HG02642 (cell line): ENCODE measurements around the gene HOXA9.

Experiments used
- ATAC-seq: cut with Tn5 transposase; IDR thresholded peaks from one replicate; pipeline ENCODE4 v1.9.1; 2021; ENCODE audit warnings: mild to moderate bottlenecking; ENCODE audit not compliant: unreplicated experiment, poor library complexity

Gene HOXA9

DNA sequence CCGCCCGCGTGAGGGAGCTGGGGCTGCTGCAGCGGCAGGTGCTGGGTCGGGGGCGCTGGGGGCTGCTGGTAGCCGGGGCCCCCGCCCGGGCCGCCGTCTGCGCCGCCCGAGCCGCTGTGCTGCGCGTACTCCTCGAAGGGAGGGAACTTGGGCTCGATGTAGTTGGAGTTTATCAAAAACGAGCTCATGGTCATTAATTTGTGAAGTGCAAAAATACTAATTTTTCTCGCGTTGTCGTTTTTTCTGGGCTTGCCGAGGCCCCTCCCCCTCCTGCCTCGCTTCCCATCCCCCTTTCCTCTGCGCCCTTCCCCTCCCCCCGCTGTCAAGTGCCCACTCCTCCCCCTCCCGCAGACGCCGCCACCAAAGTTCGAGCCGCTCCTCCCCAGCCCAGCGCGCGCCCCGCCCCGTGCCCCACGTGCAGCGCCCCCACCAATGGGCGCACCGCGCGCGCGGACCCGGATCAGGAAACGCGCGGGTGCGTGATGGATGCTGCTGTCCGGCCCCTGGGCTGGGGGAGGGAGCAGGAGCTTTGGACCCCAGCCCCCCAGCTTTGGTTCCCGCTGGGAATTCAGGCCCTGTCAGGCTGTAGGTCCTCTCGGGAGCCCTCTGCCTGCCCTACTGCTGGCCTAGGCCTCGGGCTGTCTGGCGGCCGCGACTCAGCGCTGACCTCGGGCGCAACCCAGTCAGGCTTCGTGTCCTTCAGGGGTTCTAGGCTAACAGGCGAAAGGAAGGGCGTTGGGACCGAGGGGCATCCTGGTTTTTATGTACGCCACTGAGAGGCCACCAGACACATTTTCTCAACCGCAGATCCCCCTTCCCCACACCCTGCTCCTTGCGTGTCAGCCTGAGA lies 34.6 kb downstream of the HOXA9 start, which contains the start of gene HOXA4:
TSS of gene HOXA4 (minus strand) at position 218 of the 850 bp plus-strand sequence. CDS start at position 194, 24 bp downstream.
- ATAC-seq: no peak

DNA sequence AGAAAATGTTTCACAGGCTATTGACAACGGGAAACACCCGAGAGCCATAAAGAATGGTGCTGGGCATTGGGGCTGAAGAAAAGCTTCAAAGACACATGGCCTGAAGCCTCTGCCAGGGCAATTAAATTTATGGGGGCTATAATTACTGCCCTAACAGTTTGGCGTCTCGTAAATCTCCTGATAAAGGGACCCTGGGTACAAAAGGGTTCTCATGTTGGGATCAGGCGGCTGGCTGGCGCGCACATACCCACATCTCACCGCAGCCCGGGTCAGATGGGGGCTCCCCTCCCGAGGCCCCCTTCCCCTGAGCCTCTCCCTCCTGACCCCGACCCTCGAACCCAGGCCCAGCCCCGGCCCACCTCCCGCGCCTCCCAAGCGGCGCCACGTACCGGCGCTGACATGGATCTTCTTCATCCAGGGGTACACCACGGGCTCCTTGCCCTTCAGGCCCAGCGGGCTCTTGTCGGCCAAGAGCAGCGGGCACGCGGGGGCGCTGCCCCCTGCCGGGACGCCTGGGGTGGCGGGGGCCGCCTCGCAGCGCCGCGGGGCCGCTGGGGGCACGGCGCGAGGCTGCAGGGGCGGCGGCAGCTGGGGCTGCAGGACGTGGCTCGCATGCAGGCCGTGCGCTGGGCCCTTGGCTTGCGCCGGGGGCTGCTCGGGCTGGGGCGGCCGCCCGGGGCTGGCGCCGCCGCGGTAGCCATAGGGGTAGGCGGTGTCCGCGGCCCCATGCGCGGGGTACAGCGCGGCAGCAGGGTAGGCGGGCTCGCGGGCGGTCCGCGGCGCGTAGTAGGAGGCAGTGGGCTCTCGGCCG lies 35.4 kb downstream of the HOXA9 start:
- ATAC-seq: no peak

- no peak for ATAC-seq
These were observed 36.3 kb downstream of the HOXA9 start for GRCh38 chr7:27128776-27129728.

DNA sequence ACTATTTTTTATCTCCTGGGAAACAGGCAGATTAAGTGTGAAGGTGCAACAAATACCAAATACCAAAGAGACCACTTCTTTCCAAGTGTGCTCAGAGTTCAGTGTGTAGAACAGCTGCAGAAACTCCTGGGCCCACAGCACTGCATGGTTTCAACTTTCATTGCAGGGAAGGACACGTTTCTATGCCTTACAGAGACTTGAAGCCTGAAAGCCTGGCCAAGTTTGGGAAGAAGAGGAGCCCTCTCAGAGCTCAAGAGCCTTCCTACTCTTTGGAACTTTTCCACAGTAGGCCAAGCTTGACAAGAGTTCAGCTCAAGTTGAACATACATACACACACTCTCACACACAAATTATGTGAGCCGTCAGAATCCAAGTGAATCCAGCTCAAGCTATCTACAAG lies 37.3 kb downstream of the HOXA9 start:
- ATAC-seq: no peak

- ATAC-seq: no peak
These were observed 38.6 kb downstream of the HOXA9 start for GRCh38 chr7:27126596-27127327.

- no peak for ATAC-seq
These were observed 39.3 kb downstream of the HOXA9 start for GRCh38 chr7:27125986-27126394.

GRCh38 chr7:27124902-27125689 lies 40.2 kb downstream of the HOXA9 start:
- no peak for ATAC-seq

GRCh38 chr7:27124096-27124901 lies 41.0 kb downstream of the HOXA9 start:
- no peak for ATAC-seq

GRCh38 chr7:27123477-27124053 lies 41.8 kb downstream of the HOXA9 start:
- no peak for ATAC-seq

- ATAC-seq: no peak
These were observed 42.3 kb downstream of the HOXA9 start for GRCh38 chr7:27123007-27123476.

- no peak for ATAC-seq
These were observed 43.0 kb downstream of the HOXA9 start for GRCh38 chr7:27122077-27122910.

DNA sequence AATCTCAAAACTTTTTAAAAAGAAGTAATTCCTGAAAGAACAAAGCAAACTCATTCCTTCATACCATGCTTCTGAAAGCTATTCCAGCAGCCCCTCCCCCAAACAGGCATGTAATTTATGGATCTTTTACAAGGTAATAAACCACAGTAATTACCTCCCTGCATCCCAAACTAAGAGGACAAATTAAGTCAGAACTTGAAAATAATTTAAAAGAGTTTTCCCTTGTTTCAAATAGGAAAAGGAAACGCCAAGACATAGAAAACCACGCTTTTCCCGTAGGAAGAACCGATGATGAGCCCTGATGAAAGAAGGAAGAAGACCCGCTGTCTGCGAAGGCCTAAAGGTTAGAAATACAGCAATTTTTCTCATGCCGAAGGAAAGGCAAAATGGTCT lies 43.7 kb downstream of the HOXA9 start:
- ATAC-seq: no peak

DNA sequence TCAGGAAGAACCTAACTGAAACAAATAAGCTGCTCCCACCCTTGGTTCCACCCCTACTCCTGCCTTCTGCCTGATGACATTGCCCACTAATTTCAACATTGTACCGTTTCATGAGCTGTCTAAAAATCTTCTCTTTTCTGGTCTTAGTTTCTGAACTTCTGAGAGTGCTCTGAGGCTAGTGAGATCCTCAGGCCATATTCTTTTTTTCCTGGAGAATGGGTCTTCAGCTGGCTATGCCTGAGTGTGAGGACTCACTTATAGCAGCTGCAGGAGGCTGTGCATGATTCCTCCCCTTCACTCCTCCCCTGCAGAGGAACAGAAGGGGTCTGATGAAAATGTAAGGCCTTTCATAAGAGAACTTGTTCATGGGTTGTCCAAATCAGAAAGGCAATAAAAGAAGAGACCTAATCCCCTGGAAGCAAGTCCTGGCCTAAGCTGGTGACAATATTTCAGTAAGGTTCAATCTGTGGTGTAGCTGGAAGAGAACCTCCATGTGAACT lies 45.9 kb downstream of the HOXA9 start:
- ATAC-seq: no peak

- ATAC-seq: no peak
These were observed 46.8 kb downstream of the HOXA9 start for GRCh38 chr7:27118580-27118979.

DNA sequence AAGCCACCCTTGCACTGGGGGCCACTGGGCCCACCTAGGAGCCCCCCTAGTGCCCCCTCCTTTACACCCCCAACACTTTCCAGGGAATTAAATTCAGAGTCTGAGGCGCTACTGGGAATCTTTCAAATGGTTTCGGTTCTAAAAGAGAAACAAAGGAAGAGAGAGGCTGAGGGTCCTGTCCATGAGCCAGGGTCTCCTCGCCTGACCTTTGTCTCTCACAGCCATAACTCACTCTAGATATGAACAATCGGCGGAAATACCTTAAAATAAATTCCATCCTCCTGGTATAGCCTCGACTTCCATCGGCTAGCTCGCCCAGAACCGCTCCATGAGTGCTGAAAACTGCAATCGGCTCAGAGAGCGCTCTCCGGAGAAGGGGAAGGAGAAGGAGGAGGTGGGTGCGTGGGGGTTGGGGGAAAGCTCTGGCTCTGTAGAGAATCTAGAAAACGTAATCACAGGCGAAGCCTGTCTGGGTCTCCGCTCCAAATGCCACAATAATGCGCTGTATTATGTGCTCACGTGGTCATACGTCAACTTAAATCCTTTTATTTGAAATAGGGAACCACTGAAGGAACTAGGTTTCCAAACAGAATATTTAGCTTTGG lies 47.3 kb downstream of the HOXA9 start:
- ATAC-seq: no peak
